K562 (cell line): ENCODE data around the gene FAHD2B.
"Not testable (repeated sequence)": the region's sequence is repeated elsewhere in the genome, so short reads cannot be mapped to it uniquely, and the experiment has no call there.

Experiments used
- EP300 ChIP-seq: IDR thresholded peaks from 2 replicates; pipeline ENCODE4 v1.6.1; 2012; ENCODE audit warnings: low read length, improper control_type of control experiment
- FOXM1 ChIP-seq, 2 experiments: fragments of 450-650 bp in 1 of 2; sonication (generic) in 1 of 2; formaldehyde crosslinking in 1 of 2; IDR thresholded peaks; 2 replicates each; pipeline versions ENCODE4 v1.6.1 to v1.9.0; 2017 to 2022; ENCODE audit warnings: low read depth in 2 of 2, mild to moderate bottlenecking in 2 of 2, missing genetic modification reagents in 1 of 2, moderate library complexity in 1 of 2
- GATA2 ChIP-seq: sonication (generic); formaldehyde crosslinking; IDR thresholded peaks from 2 replicates; pipeline ENCODE4 v1.4.0; 2020; ENCODE audit warnings: mild to moderate bottlenecking, missing genetic modification reagents
- MEF2A ChIP-seq: IDR thresholded peaks from 2 replicates; pipeline ENCODE4 v1.6.1; 2011; ENCODE audit warnings: low read depth, mild to moderate bottlenecking, low read length, moderate library complexity; ENCODE audit not compliant: control insufficient read depth
- NCOA1 ChIP-seq: fragments of 450-650 bp; IDR thresholded peaks from 2 replicates; pipeline ENCODE4 v1.6.1; 2016; ENCODE audit warnings: low read depth
- SPI1 ChIP-seq: IDR thresholded peaks from 2 replicates; pipeline ENCODE4 v1.6.1; 2011; ENCODE audit warnings: low read depth, low read length, control low read depth, borderline replicate concordance
- ZNF408 ChIP-seq: fragments of 250-450 bp; sonication (Bioruptor Pico); IDR thresholded peaks from 2 replicates; pipeline ENCODE4 v1.4.0; 2020; ENCODE audit warnings: low read depth, mild to moderate bottlenecking, moderate library complexity
- ZNF785 ChIP-seq: fragments of 250-450 bp; sonication (Bioruptor Pico); IDR thresholded peaks from 2 replicates; pipeline ENCODE4 v1.4.0; 2020; ENCODE audit warnings: mild to moderate bottlenecking
- TF ChIP-seq, protein P1 (sequence below): sonication (generic); formaldehyde crosslinking; IDR thresholded peaks from 2 replicates; pipeline ENCODE4 v1.4.0; 2020; ENCODE audit warnings: mild to moderate bottlenecking, missing genetic modification reagents
- TF ChIP-seq, protein P2 (sequence below), 3 experiments: IDR thresholded peaks in 2 of 3; conservative IDR thresholded peaks in 1 of 3; 2 replicates each; pipeline ENCODE4 v1.5.1; 2011 to 2012; ENCODE audit warnings: low read length in 3 of 3, mild to moderate bottlenecking in 3 of 3, control low read depth in 2 of 3, improper control_type of control experiment in 1 of 3, inconsistent platforms in 1 of 3, low read depth in 1 of 3, mixed read lengths in 1 of 3, moderate library complexity in 1 of 3; ENCODE audit not compliant: insufficient read depth in 2 of 3

GRCh38 chr2:97129090-97129489 lies 34.4 kb upstream of the FAHD2B start:
- not testable (repeated sequence) for TF ChIP-seq GATA2 (CRISPR knock-in tag); ZNF408 (CRISPR knock-in tag); FOXM1 (IDR thresholded peaks at IDR 0.05; ENCODE audit: low read depth); FOXM1 (CRISPR knock-in tag; IDR thresholded peaks at IDR 0.05; ENCODE audit: low read depth); SPI1; EP300; MEF2A; ZNF785 (CRISPR knock-in tag); NCOA1
- TF ChIP-seq, protein P1, sequence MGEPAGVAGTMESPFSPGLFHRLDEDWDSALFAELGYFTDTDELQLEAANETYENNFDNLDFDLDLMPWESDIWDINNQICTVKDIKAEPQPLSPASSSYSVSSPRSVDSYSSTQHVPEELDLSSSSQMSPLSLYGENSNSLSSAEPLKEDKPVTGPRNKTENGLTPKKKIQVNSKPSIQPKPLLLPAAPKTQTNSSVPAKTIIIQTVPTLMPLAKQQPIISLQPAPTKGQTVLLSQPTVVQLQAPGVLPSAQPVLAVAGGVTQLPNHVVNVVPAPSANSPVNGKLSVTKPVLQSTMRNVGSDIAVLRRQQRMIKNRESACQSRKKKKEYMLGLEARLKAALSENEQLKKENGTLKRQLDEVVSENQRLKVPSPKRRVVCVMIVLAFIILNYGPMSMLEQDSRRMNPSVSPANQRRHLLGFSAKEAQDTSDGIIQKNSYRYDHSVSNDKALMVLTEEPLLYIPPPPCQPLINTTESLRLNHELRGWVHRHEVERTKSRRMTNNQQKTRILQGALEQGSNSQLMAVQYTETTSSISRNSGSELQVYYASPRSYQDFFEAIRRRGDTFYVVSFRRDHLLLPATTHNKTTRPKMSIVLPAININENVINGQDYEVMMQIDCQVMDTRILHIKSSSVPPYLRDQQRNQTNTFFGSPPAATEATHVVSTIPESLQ (CRISPR knock-in tag), result not testable (repeated sequence)
- TF ChIP-seq, protein P2, sequence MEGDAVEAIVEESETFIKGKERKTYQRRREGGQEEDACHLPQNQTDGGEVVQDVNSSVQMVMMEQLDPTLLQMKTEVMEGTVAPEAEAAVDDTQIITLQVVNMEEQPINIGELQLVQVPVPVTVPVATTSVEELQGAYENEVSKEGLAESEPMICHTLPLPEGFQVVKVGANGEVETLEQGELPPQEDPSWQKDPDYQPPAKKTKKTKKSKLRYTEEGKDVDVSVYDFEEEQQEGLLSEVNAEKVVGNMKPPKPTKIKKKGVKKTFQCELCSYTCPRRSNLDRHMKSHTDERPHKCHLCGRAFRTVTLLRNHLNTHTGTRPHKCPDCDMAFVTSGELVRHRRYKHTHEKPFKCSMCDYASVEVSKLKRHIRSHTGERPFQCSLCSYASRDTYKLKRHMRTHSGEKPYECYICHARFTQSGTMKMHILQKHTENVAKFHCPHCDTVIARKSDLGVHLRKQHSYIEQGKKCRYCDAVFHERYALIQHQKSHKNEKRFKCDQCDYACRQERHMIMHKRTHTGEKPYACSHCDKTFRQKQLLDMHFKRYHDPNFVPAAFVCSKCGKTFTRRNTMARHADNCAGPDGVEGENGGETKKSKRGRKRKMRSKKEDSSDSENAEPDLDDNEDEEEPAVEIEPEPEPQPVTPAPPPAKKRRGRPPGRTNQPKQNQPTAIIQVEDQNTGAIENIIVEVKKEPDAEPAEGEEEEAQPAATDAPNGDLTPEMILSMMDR (IDR thresholded peaks at IDR 0.05 in 2 of 3, conservative IDR thresholded peaks at IDR 0.05 in 1 of 3; ENCODE audit: insufficient read depth in 2 of 3, low read depth in 1 of 3, low read length in 3 of 3), result not testable (repeated sequence)
